PC-9 (cell line): ENCODE measurements around the gene PSMA7. TPM values are rescaled to one million over a fixed set of nuclear protein-coding genes. Genes with fewer than 3 reads are reported as not detected.

Experiments
- BruUV-seq: library from RNA; stranded (reverse); fragments of 400-500 nt; replicated peaks from 2 replicates; lab custom pipeline; 2021; lab: Mats Ljungman, UMichigan
- CTCF ChIA-PET: fragments of 300-600 bp; sonication (Branson Sonifier 250); formaldehyde crosslinking; loops from one replicate; lab custom pipeline; 2022; ENCODE audit warnings: antibody characterized with exemption; lab: Charles Lee
- POLR2A ChIA-PET: fragments of 300-600 bp; sonication (Branson Sonifier 250); formaldehyde crosslinking; loops from one replicate; lab custom pipeline; 2022; ENCODE audit warnings: antibody characterized with exemption; ENCODE audit not compliant: unreplicated experiment; lab: Charles Lee
- DNase-seq, 2 experiments: peaks; one replicate each; pipeline versions ENCODE4 v3.0.0 to v3.0.0-alpha.2; 2015 to 2022; ENCODE audit warnings: mixed read lengths in 1 of 2
- H2AFZ ChIP-seq: fragments of 200-600 bp; sonication (generic); 2 replicates; pipeline ENCODE4 v1.8.1; 2017; ENCODE audit warnings: antibody characterized with exemption
- H3F3A ChIP-seq: fragments of 200-600 bp; sonication (generic); 2 replicates; pipeline ENCODE4 v1.8.1; 2017; ENCODE audit warnings: antibody characterized with exemption, mild to moderate bottlenecking, low read depth; ENCODE audit not compliant: insufficient read depth
- H3K27ac ChIP-seq: fragments of 200-600 bp; sonication (generic); 2 replicates; pipeline ENCODE4 v1.6.1; 2016; ENCODE audit warnings: mixed run types
- H3K27me3 ChIP-seq: fragments of 200-600 bp; sonication (generic); 2 replicates; pipeline ENCODE4 v1.6.1; 2016; ENCODE audit warnings: low read depth, mixed run types; ENCODE audit not compliant: insufficient read depth
- H3K36me3 ChIP-seq: fragments of 200-600 bp; sonication (generic); 2 replicates; pipeline ENCODE4 v1.6.1; 2016; ENCODE audit warnings: low read depth, mixed run types
- H3K4me1 ChIP-seq: fragments of 200-600 bp; sonication (generic); replicated peaks from 2 replicates; pipeline ENCODE4 v1.6.1; 2016; ENCODE audit warnings: mixed run types; ENCODE audit not compliant: insufficient read depth
- H3K4me2 ChIP-seq: fragments of 200-600 bp; sonication (generic); 2 replicates; pipeline ENCODE4 v1.6.1; 2017; ENCODE audit warnings: mixed run types
- H3K4me3 ChIP-seq: fragments of 200-600 bp; sonication (generic); 2 replicates; pipeline ENCODE4 v1.6.1; 2016; ENCODE audit warnings: mixed run types
- H3K79me2 ChIP-seq: fragments of 200-600 bp; sonication (generic); 2 replicates; pipeline ENCODE4 v1.6.1; 2017; ENCODE audit warnings: low read depth, mixed run types
- H3K9me2 ChIP-seq: fragments of 200-600 bp; sonication (generic); 2 replicates; pipeline ENCODE4 v1.8.1; 2017; ENCODE audit warnings: mild to moderate bottlenecking; ENCODE audit not compliant: insufficient read depth
- H3K9me3 ChIP-seq: fragments of 200-600 bp; sonication (generic); 2 replicates; pipeline ENCODE4 v1.8.1; 2016; ENCODE audit warnings: low read depth; ENCODE audit not compliant: insufficient read depth
- H4K20me1 ChIP-seq: fragments of 200-600 bp; sonication (generic); 2 replicates; pipeline ENCODE4 v1.8.1; 2017; ENCODE audit not compliant: insufficient read depth
- EZH2 ChIP-seq: fragments of 200-600 bp; sonication (generic); IDR thresholded peaks from 2 replicates; pipeline ENCODE4 v1.8.0; 2017; ENCODE audit warnings: antibody characterized with exemption, low read depth
- intact Hi-C: fragments of 100-400 bp; cut with micrococcal nuclease; formaldehyde crosslinking; loops from one replicate; pipeline ENCODE4 v1.10.0; 2022; ENCODE audit not compliant: unreplicated experiment
- total RNA-seq: library from RNA; stranded (reverse); gene quantifications from 2 replicates; pipeline ENCODE4 v1.2.3, GENCODE V29; 2021
- TF ChIP-seq, protein P1 (sequence below): fragments of 200-600 bp; sonication (generic); conservative IDR thresholded peaks from 2 replicates; pipeline ENCODE4 v1.6.1; 2017; ENCODE audit warnings: mixed run types, antibody characterized with exemption, mild to moderate bottlenecking, moderate library complexity

The PSMA7 gene
- total RNA-seq, 1 experiment from 2014 or later, result 391 TPM

DNA sequence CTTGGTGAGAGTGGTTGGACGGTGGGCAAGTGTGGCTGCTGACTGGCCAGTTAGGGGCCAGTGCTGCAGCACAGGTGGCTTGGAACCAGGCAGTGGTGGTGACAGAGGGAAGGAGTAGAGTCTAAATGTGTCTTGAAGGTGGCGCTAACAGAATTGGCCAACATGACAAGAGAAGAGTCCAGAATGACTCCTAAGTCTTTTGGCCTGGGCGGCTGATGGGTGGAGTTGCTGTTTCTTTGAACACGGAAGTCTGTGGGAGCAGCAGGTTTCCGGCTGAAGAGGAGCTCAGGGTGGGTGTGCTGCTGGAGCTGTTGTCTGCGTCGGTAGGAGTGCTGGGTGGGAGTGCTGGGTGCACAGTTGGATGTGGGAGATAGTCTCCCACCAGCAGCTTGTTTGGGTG lies 10.8 kb downstream of the PSMA7 start:
- no peak for DNase-seq
- ChIA-PET CTCF (no interaction called here), POLR2A (no interaction called here)
- Histone ChIP-seq H3K27me3 (no peaks in the 10 kb centered on the region), H3F3A (peaks cover 32% of the 10 kb centered on the region), H4K20me1 (peaks cover 21% of the 10 kb centered on the region), H3K9me2 (no peaks in the 10 kb centered on the region), H3K4me1 (no peaks in the 10 kb centered on the region), H3K4me3 (no peak overlapping the region), H3K36me3 (peaks cover 28% of the 10 kb centered on the region), H3K4me2 (no peak overlapping the region), H3K9me3 (no peaks in the 10 kb centered on the region), H2AFZ (no peak overlapping the region), H3K27ac (no peak overlapping the region), H3K79me2 (no peaks in the 10 kb centered on the region)
- no peak for TF ChIP-seq EZH2
- TF ChIP-seq, protein P1, sequence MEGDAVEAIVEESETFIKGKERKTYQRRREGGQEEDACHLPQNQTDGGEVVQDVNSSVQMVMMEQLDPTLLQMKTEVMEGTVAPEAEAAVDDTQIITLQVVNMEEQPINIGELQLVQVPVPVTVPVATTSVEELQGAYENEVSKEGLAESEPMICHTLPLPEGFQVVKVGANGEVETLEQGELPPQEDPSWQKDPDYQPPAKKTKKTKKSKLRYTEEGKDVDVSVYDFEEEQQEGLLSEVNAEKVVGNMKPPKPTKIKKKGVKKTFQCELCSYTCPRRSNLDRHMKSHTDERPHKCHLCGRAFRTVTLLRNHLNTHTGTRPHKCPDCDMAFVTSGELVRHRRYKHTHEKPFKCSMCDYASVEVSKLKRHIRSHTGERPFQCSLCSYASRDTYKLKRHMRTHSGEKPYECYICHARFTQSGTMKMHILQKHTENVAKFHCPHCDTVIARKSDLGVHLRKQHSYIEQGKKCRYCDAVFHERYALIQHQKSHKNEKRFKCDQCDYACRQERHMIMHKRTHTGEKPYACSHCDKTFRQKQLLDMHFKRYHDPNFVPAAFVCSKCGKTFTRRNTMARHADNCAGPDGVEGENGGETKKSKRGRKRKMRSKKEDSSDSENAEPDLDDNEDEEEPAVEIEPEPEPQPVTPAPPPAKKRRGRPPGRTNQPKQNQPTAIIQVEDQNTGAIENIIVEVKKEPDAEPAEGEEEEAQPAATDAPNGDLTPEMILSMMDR, result no peak
- no TSS peak for BruUV-seq
- intact Hi-C loops, result no loop called here

DNA sequence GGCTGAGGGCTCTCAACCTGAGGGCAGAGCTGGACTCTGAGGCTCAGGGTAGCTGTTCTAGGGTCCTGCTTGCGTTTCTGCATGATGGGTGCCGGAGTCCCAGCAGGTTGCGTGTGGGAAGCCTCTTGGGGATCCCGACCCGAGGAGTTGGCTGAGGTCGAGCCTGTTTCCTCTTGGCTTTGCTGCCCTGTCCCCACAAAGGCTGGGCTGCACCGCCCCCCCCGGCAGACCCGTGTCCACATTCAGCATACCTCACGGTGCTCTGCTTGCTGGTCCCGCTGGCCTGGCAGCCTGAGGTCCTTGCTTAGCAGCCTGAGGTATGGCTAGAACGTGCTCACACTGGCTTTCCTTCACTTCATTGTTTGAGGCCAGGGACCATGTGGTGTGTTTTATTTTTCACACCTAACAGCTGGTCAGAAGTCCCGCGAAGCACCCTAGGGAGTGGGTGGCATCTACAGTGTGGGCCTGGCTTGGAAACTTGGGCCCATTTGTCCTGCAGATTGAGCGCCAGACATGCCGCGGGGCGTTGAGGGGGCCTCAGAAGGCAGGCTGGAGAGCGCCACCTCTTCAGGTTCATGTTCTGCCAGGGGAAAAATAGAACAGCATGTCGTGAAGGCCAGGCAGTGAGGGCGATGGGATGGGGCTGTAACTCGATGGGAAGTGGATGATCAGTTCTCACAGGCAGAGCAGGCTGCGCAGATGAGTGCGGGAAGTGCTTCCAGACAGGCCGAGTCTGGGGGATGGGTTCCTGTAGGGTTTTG lies 11.5 kb downstream of the PSMA7 start:
- peaks cover 27% of the 10 kb centered on the region for H3K36me3 ChIP-seq
- no peak for TF ChIP-seq EZH2
- TF ChIP-seq, protein P1, result no peak
- no peaks in the 10 kb centered on the region for H3K4me1 ChIP-seq
- no TSS peak for BruUV-seq
- no peak for DNase-seq
- no peaks in the 10 kb centered on the region for H3K79me2 ChIP-seq
- ChIA-PET CTCF (no interaction called here), POLR2A (no interaction called here)
- H3K4me3 ChIP-seq, result no peak overlapping the region
- H3K9me2 ChIP-seq, result no peaks in the 10 kb centered on the region
- no peaks in the 10 kb centered on the region for H3K9me3 ChIP-seq
- H3K27me3 ChIP-seq, result no peaks in the 10 kb centered on the region
- no peak overlapping the region for H3K27ac ChIP-seq
- peaks cover 25% of the 10 kb centered on the region for H3F3A ChIP-seq
- no peak overlapping the region for H3K4me2 ChIP-seq
- intact Hi-C loops, result no loop called here
- H4K20me1 ChIP-seq, result peaks cover 15% of the 10 kb centered on the region
- H2AFZ ChIP-seq, result no peak overlapping the region

DNA sequence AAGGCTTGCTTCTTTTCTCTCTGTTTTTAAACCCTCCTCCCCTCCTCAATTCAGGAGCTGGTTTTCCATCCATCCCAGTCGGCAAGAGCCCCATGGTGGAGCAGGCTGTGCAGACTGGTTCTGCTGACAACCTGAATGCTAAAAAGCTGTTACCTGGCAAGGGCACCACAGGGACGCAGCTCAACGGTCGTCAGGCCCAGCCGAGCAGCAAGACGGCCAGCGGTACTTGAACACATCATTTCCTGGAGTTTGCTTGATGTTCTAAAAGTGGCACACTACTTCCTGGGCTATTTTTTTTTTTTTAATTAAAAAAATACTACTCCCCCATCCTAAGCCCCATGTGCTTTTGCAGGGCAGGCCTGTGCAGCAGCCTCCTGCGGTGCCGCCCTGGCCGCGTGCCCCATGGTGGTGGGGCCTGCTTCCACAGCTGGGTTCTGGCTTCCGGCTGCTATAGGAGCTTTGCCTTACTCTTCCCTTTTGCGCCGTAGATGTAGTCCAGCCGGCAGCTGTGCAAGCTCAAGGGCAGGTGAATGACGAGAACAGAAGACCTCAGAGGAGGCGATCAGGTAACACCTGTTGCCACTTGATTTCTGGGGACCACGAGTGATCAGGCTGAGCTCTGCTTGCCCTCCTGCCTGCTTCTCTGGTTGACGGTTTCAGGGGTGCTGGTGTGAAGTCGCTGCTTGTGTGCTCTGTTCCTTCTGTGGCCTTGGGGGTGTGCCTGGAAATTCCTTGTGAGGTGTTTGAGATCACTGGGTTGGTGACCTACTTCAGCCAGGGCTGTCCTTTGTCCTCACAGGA lies 13.3 kb downstream of the PSMA7 start:
- Histone ChIP-seq H3K9me3 (no peaks in the 10 kb centered on the region), H3K79me2 (peaks cover 7% of the 10 kb centered on the region), H3K4me1 (no peaks in the 10 kb centered on the region), H4K20me1 (peaks cover 12% of the 10 kb centered on the region), H3F3A (peaks cover 7% of the 10 kb centered on the region; the same call in 1 of the 2 replicates), H3K9me2 (no peaks in the 10 kb centered on the region), H3K27me3 (no peaks in the 10 kb centered on the region), H2AFZ (no peak overlapping the region), H3K4me3 (no peak overlapping the region), H3K27ac (no peak overlapping the region), H3K4me2 (no peak overlapping the region), H3K36me3 (peaks cover 38% of the 10 kb centered on the region)
- intact Hi-C loops, result no loop called here
- ChIA-PET CTCF (interaction anchor here (1.0 kb wide), 1 partner anchor 119 kb away, joined by 3 read pairs; no protein-coding TSS in a partner anchor), POLR2A (no interaction called here)
- no peak for DNase-seq
- BruUV-seq, result no TSS peak
- TF ChIP-seq, protein P1, result no peak
- no peak for TF ChIP-seq EZH2
